IPS-18a (cell line): ENCODE data around the gene CCDC150.
"Not testable (repeated sequence)": the region's sequence is repeated elsewhere in the genome, so short reads cannot be mapped to it uniquely, and the experiment has no call there.

Experiments used
- H3K27ac ChIP-seq: one replicate; pipeline ENCODE4 v1.5.1; 2013; ENCODE audit warnings: low read length
- H3K27me3 ChIP-seq: one replicate; pipeline ENCODE4 v1.6.1; 2013; ENCODE audit warnings: mild to moderate bottlenecking, low read length; ENCODE audit not compliant: control insufficient read depth, insufficient read depth
- H3K36me3 ChIP-seq: one replicate; pipeline ENCODE4 v1.6.1; 2013; ENCODE audit warnings: low read depth, low read length; ENCODE audit not compliant: control insufficient read depth
- H3K4me1 ChIP-seq: one replicate; pipeline ENCODE4 v1.6.1; 2013; ENCODE audit warnings: low read depth, low read length; ENCODE audit not compliant: control insufficient read depth
- H3K4me3 ChIP-seq: one replicate; pipeline ENCODE4 v1.5.1; 2013; ENCODE audit warnings: low read length
- H3K9ac ChIP-seq: one replicate; pipeline ENCODE4 v1.6.1; 2013; ENCODE audit warnings: mild to moderate bottlenecking, low read length, moderate library complexity
- H3K9me3 ChIP-seq: one replicate; pipeline ENCODE4 v1.6.1; 2013; ENCODE audit warnings: low read depth, low read length; ENCODE audit not compliant: control insufficient read depth

The CCDC150 gene

DNA sequence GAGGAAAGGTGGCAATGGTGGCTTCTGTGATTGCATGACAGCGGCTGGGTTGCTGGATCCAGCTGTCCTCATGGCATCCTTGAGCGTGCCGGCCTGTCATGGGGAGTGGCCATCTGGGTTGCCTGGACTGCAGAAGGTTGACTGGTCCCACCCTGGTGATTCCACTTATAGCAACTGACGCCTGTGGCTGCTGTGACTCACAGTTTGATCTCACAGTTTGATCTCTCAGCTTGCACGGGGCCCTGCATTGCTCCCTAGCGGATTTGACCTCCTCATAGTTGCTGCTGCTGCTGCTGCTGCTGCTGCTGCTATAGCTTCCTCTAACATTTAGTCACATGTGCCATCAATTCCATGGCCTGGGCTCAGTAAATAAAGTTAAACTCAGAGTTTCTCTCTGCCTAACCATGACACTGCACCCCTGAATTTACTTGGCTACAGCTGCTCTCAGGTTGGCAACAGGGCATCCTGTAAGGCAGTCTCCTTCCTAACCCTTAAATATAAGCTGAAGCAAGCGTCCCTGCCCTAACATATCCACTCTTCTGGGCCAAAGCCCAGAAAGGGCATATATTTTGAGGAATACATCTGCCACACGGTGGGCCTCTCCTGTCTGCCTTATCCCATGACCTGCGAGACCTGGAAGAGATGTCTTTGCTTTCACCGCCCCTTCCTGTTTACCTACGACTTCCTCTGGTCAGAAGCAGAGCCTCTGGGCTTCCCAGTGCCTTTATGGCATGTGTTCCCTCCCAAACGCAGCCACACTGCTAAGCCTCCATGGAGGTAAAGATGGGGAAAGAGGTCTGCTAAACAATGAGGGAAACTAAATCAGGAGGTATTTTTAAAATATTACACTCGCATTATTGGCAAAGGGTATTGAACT is 37.8 kb upstream of the CCDC150 start:
- no peak overlapping the region for H3K4me3 ChIP-seq
- H3K9me3 ChIP-seq, result no peaks in the 10 kb centered on the region
- H3K4me1 ChIP-seq, result no peaks in the 10 kb centered on the region
- H3K27me3 ChIP-seq, result no peaks in the 10 kb centered on the region
- H3K27ac ChIP-seq, result no peak overlapping the region
- H3K36me3 ChIP-seq, result no peaks in the 10 kb centered on the region
- H3K9ac ChIP-seq, result no peak overlapping the region

DNA sequence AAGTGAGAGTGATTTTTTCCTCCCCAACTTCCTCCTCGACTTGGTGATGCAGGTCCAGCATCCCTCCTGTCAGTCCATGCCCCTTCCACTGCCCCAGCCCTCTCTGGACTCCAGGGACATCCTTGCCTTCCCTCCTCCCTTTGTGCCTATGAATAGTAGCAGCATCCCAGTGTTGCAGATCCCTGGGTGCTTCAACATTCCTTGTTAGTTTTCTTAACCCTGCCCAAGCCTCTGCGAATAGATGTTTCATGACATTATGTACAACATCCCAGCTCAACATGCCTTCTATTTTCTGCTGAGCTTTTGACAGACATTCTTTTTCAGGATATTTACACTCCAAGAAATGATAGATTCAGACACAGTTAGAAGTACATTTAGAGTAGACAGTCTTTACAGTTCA is 35.3 kb upstream of the CCDC150 start:
- H3K27me3 ChIP-seq, result no peaks in the 10 kb centered on the region
- H3K4me1 ChIP-seq, result no peaks in the 10 kb centered on the region
- no peak overlapping the region for H3K9ac ChIP-seq
- no peaks in the 10 kb centered on the region for H3K9me3 ChIP-seq
- no peaks in the 10 kb centered on the region for H3K36me3 ChIP-seq
- no peak overlapping the region for H3K4me3 ChIP-seq
- no peak overlapping the region for H3K27ac ChIP-seq

DNA sequence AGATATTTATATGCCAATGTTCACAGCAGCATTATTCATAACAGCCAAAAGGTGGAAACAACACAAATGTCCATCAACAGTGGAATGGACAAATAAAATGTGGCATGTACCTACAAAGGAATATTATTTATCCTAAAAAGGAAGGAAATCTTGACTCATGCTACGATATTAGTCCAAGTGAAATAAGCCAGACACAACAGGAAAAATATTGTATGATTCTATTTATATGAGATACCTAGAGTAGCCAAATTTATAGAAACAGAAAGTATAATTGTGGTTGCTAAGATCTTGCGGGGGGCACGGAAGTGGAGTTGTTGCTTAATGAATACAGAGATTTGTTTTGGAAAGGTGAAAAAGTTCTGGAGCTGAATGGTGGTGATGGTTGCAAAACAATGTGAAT is 33.0 kb upstream of the CCDC150 start:
- no peak overlapping the region for H3K27ac ChIP-seq

DNA sequence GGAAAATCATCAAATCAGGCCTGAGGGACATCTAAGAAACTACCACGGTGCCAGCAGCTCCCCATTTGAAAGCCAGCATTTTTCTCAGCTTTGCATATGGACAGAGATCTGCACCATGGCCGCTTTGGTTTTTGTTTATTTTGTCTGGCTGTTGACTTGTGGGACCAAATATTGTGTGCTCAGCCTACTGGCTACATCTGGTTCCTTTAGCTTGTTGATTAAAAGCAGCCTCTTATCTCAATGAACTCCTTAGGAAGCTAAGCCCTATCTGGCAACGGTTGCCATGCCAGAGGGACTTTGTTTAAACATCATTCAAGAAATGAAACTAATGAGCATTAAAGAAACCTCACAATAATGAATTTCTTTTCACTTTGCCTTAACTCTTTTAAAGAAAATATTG is 32.4 kb upstream of the CCDC150 start:
- H3K36me3 ChIP-seq, result no peaks in the 10 kb centered on the region
- no peaks in the 10 kb centered on the region for H3K9me3 ChIP-seq
- H3K4me1 ChIP-seq, result no peaks in the 10 kb centered on the region
- H3K27me3 ChIP-seq, result no peaks in the 10 kb centered on the region
- H3K27ac ChIP-seq, result no peak overlapping the region
- no peak overlapping the region for H3K9ac ChIP-seq
- H3K4me3 ChIP-seq, result no peak overlapping the region

More for the DNA sequence above, 33.0 kb upstream of the CCDC150 start:
- no peaks in the 10 kb centered on the region for H3K4me1 ChIP-seq
- no peaks in the 10 kb centered on the region for H3K9me3 ChIP-seq
- H3K9ac ChIP-seq, result no peak overlapping the region
- H3K4me3 ChIP-seq, result no peak overlapping the region
- H3K27me3 ChIP-seq, result no peaks in the 10 kb centered on the region
- no peaks in the 10 kb centered on the region for H3K36me3 ChIP-seq

DNA sequence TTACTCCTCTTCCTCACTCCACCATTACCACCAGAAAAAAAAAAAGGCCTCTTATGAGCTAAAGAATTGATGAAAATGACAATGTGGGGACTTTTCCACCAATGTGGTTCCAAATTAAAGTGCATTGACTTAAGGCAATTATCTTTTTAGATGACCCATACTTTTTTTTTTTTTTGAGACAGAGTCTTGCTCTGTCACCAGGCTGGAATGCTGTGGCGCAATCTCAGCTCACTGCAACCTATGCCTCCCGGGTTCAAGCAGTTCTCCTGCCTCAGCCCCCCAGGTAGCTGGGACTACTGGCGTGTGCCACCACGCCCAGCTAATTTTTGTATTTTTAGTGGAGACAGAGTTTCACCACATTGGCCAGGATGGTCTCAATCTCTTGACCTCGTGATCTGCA is 31.6 kb upstream of the CCDC150 start:
- H3K9me3 ChIP-seq, H3K4me3 ChIP-seq, H3K27me3 ChIP-seq, H3K4me1 ChIP-seq, H3K36me3 ChIP-seq, H3K27ac ChIP-seq, H3K9ac ChIP-seq: not testable (repeated sequence)

DNA sequence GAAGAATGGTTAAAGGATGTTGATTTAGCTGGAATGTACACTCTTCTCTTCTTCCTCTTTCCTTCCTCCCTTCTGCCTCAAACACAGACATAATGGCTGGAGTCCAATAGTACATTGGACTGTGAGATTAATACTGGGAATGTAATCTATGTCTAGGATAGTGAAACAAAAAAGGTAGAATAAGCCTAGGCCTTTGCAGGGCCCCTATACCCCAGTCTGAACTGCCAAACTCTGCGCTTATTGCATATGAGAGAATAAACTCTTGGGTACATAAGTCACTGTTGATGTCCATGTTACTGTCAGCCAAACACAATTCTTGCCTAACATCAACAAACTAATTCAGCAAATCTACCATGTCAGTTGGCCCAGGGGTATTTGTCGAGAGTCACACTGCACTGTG is 29.7 kb upstream of the CCDC150 start:
- no peak overlapping the region for H3K27ac ChIP-seq
- H3K4me3 ChIP-seq, result no peak overlapping the region
- no peaks in the 10 kb centered on the region for H3K36me3 ChIP-seq
- H3K27me3 ChIP-seq, result no peaks in the 10 kb centered on the region
- H3K9me3 ChIP-seq, result no peaks in the 10 kb centered on the region
- H3K4me1 ChIP-seq, result no peaks in the 10 kb centered on the region
- no peak overlapping the region for H3K9ac ChIP-seq

DNA sequence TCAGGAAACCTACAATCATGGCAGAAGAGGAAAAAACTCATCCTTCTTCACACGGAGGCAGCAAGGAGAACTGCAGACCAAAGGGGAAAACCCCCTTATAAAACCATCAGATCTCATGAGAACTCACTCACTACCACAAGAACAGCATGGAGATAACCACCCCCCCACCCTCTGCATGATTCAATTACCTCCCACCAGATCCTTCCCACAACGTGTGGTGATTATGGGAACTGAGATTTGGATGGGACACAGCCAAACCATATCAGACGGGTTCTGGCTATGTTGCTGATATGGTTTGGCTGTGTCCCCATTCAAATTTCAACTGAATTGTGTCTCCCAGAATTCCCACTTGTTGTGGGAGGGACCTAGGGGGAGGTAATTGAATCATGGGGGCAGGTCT is 28.7 kb upstream of the CCDC150 start:
- H3K9ac ChIP-seq, result no peak overlapping the region
- no peaks in the 10 kb centered on the region for H3K4me1 ChIP-seq
- no peaks in the 10 kb centered on the region for H3K9me3 ChIP-seq
- no peak overlapping the region for H3K27ac ChIP-seq
- no peaks in the 10 kb centered on the region for H3K27me3 ChIP-seq
- H3K36me3 ChIP-seq, result no peaks in the 10 kb centered on the region
- no peak overlapping the region for H3K4me3 ChIP-seq

DNA sequence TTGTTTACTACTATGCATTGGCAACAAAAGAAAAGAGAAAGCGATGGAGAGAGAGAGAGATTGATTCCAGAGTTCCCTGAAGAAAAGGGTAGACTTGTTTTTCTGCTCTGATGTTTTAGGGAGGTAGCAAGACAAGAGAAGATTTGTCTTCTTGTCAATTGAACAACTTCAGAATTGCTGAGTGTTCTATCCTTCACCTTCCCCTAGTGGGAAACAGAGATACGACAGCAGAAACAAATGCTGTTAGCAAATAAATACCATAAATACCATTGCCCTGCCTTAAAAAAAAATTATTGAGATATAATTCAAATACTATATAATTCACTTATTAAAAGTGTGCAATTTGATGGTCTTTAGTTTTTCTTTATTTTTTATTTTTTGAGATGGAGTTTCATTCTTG is 26.2 kb upstream of the CCDC150 start:
- Histone ChIP-seq H3K9ac (no peak overlapping the region), H3K4me3 (no peak overlapping the region), H3K27ac (no peak overlapping the region), H3K4me1 (no peaks in the 10 kb centered on the region), H3K9me3 (no peaks in the 10 kb centered on the region), H3K36me3 (no peaks in the 10 kb centered on the region), H3K27me3 (no peaks in the 10 kb centered on the region)

DNA sequence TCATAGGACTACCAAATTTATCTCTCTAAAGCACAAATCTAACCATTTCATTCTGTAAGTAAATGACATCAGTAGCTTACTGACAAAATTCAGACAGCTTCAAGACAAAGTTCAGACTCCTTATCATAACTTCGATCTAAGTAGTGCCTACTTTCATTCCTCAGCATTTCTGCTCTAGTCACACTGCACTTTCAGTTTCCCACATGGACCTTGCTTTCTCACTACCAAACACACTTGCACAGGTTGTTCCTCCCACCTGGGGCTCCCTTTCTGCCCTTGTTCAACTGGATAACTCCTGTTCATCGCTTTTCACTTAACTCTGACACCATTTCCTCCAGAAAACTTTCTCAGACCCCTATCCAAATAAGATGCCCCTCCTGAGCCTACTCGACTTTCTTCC is 22.1 kb upstream of the CCDC150 start:
- H3K4me3 ChIP-seq, result no peak overlapping the region

DNA sequence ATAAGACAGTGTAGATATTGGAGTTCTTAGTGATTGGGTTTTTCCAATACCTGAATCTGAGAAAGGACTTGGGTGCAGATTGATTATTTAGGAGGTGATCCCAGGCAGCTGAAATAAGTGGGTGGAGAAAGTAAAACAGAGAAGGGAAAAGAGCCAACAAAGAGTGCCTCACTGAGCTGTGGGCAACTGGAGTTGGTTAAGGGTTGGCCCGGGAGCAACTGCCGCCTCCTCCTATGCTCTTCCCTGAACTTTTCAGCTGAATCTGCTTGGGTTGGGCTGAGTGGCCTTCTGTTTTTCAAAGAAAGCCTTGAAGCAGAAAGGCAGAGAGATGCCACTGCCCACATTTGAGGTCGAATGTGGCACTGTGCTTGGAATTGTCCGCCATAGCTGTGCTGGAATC is 20.9 kb upstream of the CCDC150 start:
- Histone ChIP-seq H3K4me3 (no peak overlapping the region), H3K9ac (no peak overlapping the region), H3K27ac (no peak overlapping the region), H3K9me3 (no peaks in the 10 kb centered on the region), H3K4me1 (no peaks in the 10 kb centered on the region), H3K36me3 (no peaks in the 10 kb centered on the region), H3K27me3 (no peaks in the 10 kb centered on the region)

More for the DNA sequence above, 22.1 kb upstream of the CCDC150 start:
- Histone ChIP-seq H3K36me3 (no peaks in the 10 kb centered on the region), H3K9me3 (no peaks in the 10 kb centered on the region), H3K27me3 (no peaks in the 10 kb centered on the region), H3K4me1 (no peaks in the 10 kb centered on the region), H3K9ac (no peak overlapping the region), H3K27ac (no peak overlapping the region)

DNA sequence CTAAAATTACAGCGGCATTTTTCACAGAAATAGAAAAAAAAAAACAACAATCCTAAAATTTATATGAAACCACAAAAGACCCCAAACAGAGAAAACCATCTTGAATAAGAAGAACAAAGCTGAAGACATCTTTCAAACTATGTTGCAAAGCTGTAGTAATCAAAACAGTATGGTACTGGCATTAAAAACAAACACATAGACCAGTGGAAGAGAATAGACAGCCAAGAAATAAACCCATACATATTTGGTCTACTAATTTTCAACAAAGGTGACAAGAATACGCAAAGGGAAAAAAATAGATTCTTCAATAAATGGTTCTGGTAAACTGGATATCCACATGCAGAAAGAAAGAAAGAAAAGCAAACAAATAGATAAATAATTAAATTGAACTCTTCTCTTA is 9.0 kb upstream of the CCDC150 start:
- H3K27ac ChIP-seq, result no peak overlapping the region
- H3K9ac ChIP-seq, result no peak overlapping the region
- no peaks in the 10 kb centered on the region for H3K4me1 ChIP-seq
- H3K4me3 ChIP-seq, result no peak overlapping the region
- no peaks in the 10 kb centered on the region for H3K27me3 ChIP-seq
- no peaks in the 10 kb centered on the region for H3K36me3 ChIP-seq
- peaks cover 8% of the 10 kb centered on the region for H3K9me3 ChIP-seq

DNA sequence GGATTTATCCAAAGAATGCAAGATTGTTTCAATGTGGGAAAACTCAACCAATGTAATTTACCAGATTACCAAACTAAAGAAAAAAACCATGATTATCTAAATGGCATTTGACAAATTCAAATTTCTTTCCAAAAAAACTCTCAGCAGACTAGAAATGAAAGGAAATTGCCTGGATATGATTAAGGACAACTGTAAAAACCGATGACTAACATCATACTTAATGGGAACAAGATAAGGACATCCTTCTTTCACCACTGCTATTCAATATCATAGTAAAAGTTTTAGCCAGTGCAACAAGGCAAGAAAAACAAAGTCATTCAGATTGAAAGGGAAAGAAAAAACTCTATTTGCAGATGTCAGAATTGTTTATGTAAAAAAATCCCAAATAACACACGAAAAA is 4.4 kb upstream of the CCDC150 start:
- Histone ChIP-seq H3K9me3 (peaks cover 4% of the 10 kb centered on the region), H3K27me3 (no peaks in the 10 kb centered on the region), H3K27ac (no peak overlapping the region), H3K36me3 (no peaks in the 10 kb centered on the region), H3K9ac (no peak overlapping the region), H3K4me1 (peaks cover 6% of the 10 kb centered on the region), H3K4me3 (no peak overlapping the region)
